HPDE6-E6E7 (cell line): Measurements from ENCODE around the gene ABCD2.
"Not testable (repeated sequence)": the region's sequence is repeated elsewhere in the genome, so short reads cannot be mapped to it uniquely, and the experiment has no call there.

Source experiments
- DNase-seq: peaks from one replicate; pipeline ENCODE4 v3.0.0; 2011; ENCODE audit warnings: missing footprints; ENCODE audit errors: extremely low spot score

Gene ABCD2

DNA sequence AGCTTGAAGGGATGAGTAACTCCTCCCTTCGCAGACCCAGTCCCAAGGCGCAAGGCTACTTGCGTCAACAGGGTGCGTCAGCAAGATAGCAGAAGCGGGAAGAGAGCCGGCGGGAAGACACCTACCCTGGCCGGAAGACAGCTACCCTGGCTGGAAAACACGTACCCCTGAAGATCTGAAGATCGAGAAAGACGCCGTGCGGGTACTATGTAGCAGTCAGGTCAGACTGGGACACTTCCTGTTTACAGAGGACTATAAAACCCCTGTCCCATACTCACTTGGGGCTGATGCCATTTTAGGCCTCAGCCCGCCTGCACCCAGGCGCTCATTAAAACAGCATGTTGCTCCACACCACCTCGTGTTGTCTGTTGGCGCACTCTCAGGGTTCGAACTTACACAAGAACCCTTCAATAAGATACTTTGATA, 80.9 kb downstream of the ABCD2 start:
- no peak for DNase-seq

DNA sequence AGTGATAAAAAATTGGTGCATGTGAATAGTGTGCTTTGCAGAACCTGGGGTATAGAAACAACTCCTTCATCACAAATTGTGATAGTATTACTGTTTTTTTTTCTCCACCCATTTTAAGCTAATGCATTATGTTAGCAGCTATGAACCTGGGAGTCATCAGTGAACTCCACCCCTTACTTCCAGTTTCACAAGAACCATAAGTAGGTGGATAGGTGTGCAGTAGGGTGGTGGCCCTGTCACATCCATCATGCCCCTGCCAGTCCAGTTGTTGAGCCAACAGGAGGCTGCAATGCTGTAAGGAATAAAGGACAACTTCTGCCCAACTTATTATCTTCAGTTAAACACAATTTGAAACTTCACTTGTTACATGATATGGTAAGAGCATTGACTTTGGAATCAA, 85.7 kb downstream of the ABCD2 start:
- no peak for DNase-seq

DNA sequence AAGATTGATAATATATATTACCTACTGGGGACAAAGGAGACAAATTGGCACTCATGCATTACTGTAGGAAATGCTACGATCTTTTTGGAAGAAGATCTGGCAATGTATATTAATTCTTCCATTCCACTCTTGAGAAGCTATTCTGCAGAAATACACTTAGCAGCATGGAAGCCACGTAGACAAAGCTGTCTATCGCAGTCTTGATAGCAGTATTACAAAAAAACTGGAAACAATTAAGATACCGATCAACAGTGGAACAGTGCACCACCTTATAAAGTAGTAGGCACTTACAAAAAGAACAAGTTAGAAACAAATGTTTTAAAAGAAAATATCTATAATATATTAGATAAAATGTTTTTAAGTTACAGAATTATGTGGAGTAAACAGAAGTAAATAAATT, 87.2 kb downstream of the ABCD2 start:
- no peak for DNase-seq

DNA sequence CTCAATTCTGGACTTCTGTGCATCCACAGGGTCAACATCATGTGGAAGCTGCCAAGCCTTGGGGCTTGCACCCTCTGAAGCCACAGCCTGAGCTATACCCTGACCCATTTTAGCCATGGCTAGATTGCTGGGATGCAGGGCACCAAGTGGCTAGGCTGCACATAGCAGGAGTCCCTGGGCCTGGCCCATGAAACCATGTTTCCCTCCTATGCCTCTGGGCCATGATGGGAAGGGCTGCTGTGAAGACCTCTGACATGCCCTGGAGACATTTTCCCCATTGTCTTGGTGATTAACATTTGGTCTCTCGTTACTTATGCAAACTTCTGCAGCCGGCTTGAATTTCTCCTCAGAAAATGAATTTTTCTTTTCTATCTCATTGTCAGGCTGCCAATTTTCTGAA, 92.6 kb downstream of the ABCD2 start:
- no peak for DNase-seq

DNA sequence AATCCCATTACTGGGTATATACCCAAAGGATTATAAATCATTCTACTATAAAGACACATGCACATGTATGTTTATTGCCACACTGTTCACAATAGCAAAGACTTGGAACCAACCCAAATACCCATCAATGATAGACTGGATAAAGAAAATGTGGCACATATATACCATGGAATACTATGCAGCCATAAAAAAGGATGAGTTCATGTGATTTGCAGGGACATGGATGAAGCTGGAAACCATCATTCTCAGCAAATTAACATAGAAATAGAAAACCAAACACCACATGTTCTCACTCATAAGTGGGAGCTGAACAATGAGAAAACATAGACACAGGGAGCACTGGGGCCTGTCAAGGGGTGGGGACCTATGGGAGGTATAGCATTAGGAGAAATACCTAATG, 97.4 kb downstream of the ABCD2 start:
- DNase-seq = not testable (repeated sequence)

DNA sequence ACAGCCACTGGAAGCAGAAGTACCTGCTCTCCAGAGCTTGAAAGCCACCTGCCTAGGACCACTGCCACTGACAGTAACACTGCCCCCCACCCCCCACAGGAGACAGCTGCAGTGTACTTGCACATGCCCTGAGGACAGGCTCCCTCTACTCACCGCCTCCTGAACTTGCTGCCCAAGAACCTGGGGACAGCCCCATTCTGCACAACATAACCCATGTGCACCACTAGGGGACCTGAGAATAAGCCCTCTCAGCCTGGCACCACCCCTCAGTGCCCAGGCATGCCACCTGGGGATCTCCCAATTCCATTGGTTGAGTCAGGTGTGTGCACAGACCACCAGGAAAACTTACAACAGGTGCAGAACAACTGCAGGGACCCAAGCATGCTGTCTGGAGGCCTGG, 109.6 kb downstream of the ABCD2 start:
- DNase-seq = no peak

DNA sequence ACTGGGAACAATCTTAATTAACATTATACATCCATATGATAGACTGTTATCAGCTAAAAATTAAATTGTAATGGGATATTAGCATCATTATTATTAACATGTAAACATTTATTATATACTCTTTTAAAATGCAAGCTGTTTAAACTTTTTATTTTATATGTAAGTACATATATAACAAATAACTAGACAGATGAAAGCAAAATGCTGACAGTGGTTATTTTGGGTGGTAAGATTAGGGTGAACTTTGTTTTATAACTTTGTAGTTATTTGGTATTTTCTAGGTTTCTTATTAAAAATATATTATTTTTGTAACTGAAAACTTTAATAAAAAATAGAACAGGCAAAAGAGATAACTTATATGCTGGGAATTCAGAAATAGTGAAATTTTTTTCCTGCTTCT, 114.0 kb downstream of the ABCD2 start:
- DNase-seq = no peak

DNA sequence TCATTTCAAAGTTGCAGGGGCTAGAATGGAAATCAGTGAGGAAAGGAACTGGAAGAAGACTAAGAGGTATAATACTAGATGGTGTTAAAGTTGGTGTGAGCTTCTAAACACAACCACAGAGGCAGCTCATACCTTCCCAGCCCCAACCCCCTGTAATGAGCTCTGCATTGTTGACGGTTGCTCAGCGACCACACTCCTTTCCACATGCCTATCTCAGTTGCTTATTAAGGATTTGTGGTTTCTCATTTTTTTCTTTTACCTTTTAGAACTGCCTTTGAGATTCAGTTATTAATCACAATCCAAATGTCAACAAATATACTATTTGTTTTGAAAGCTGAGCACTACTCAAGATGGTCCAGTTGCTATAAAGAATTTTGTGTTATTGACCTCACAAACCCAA, 114.6 kb downstream of the ABCD2 start:
- DNase-seq = no peak

DNA sequence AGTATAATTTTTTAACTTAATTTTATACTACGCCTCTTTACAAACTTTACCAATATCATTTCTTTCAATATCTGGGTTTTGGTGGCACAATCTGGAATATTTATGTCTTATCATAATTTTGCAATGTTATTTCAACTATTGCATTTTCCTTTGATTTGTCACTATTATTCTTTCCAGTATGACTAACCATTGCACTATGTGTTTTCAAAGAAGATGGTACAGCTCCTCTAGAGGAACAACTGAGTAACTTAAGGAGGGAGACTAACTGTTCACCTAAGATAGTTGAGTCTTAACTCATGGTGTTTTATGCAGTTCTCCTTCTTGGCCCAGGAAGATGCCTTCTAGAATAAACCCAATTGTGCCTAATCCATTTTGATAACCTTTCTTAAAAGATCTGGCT, 116.2 kb downstream of the ABCD2 start:
- DNase-seq = peak; percentile 33

DNA sequence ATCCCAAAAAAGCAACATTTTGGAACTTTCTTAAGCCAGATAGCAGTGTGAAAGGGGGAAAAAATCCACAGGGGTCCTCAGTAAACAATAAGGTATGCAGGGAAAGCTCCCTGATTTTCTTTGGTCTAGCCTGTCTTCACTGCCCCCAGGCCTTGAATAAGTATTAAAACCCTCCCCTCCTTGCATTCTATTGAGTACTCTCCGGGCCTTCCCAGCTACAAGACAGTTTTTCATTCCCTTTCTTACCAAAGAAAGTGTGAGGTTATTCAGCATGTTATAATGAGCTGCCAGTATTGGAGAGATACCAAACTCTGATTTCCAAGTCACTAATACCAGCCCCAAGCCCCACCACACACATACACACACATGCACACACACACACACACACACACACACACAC, 116.9 kb downstream of the ABCD2 start:
- no peak for DNase-seq
